GM18502 (cell line): ENCODE data around the gene RPS10.
"Not testable (repeated sequence)": the region's sequence is repeated elsewhere in the genome, so short reads cannot be mapped to it uniquely, and the experiment has no call there.

Source experiments
- ATAC-seq: cut with Tn5 transposase; IDR thresholded peaks from one replicate; pipeline ENCODE4 v1.9.1; 2021; ENCODE audit warnings: mild to moderate bottlenecking; ENCODE audit not compliant: unreplicated experiment, poor library complexity

The RPS10 gene

DNA sequence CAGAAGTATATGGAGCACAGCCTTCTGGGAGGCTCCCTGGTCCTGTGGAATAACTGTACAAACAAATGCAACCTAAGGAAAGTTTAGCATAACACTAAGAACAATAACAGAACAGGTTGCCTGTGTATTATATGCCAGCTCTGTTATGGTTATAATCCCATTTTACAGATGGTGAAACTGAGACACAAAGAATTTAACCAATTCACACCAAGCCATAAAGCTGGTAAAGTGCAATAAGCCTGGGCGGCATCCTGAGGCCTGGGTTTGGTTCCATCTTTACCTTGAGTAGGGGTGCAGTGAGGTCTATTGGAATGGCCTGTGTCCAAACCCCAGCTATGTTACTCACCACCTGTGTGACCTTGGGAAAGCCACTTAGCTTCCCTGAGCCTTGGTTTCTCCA lies 25.3 kb upstream of the RPS10 start:
- ATAC-seq: no peak

DNA sequence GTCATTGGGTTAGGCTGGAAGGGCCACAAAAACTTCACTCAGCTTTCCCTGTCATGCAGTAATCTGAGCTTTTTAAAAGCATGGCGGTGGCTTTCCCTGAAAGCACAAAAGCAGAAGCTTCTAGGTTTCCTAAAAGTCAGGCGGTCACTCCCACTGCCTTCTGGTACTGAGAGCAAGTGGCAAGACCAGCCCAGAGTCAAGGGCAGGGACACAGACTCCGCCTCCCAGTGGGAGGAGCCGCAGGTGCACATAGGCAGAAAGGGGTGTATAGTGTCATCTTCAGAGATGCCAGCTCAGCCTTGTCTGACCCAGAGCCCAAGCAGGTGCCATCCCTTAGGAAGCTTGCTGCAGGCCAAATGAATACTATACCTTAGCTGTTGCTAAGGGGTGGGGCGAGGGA lies 22.0 kb upstream of the RPS10 start:
- ATAC-seq: no peak

GRCh38 chr6:34447386-34447785 lies 21.5 kb upstream of the RPS10 start:
- ATAC-seq: no peak

DNA sequence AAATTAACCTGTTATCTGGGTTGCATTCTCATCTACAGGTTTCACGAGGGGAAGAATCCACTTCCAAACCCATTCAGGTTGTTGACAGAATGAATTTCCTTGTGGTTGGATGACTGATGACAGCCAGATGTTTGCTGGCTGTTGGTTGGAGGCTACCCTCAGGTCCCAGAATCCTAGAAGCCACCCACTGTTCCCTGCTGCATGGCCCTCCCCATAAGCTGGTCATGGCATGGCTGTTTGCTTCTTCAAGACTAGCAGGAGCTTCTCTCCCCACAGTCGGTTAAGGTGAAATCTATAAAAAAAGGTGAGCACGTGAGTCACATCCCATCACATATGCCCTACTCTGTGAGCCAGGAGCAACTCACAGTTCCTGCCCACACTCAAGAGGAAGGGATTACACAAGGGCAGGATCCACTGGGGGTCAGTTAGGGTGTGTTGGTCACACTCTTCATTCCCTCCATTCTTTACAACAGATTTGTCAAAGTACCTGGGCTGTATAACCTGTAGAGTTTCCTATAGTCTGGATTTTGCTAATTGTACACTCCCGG lies 19.5 kb upstream of the RPS10 start:
- ATAC-seq: no peak

DNA sequence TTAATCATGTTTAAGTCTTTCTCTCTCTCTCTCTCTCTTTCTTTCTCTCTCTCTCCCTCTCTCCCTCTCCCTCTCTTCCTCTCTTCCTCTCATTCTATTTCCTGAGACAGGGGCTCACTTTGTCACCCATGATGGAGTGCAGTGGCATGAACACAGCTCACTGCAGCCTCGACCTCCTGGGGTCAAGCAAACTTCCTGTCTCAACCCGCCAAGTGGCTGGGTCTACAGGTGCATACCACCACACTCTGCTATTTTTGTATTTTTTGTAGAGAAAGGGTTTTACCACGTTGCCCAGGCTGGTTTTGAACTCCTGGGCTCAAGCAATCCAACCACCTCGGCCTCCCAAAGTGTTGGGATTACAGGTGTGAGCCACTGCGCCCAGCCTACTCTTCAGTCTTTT lies 15.7 kb upstream of the RPS10 start:
- no peak for ATAC-seq

GRCh38 chr6:34439442-34439841 lies 13.6 kb upstream of the RPS10 start:
- no peak for ATAC-seq

DNA sequence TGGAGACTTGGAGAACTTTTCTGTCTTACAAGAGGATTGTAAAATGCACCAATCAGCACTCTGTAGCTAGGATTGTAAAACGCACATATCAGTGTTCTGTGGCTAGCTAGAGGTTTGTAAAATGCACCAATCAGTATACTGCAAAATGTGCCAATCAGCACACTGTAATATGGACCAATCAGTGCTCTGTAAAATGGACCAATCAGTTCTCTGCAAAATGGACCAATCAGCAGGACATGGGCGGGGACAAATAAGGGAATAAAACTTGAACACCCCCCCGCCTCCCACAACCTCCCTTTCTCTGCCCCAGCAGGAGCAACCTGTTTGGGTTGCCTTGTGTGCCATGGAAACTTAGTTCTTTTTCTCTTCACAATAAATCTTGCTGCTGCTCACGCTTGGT lies 12.8 kb upstream of the RPS10 start:
- ATAC-seq: no peak

- no peak for ATAC-seq
Measured at GRCh38 chr6:34437644-34437970, 11.7 kb upstream of the RPS10 start.

DNA sequence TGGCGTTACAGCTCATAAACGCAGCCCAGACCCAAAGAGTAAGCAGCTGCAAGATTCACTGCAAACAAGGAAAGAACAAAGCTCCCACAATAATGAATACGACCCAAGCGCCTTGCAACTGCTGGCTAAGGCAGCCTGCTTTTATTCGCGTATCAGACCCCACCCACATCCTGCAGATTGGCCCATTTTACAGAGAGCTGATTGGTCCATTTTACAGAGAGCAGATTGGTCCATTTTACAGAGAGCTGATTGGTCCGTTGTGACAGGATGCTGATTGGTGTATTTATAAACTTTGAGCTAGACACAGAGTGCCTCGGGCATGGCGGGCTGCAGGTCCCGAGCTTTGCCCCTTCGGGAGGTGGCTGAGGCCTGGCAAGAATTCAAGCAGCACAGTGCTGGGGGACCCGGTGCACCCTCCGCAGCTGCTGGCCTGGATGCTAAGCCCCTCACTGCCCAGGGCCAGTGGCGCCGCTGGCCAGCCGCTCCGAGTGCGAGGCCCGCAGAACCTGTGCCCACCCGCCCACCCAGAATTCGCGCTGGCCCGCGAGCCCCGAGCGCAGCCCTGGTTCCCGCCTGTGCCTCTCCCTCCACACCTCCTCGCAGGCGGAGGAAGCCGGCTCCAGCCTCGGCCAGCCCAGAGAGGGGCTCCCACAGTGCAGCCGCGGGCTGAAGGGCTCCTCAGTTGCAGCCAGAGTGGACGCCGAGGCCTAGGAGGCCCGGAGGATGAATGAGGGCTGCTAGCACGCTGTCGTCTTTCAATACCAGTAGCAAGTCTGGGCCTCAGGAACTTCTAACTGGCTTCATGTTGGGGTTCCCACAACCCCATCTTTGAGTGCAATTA lies 11.2 kb upstream of the RPS10 start:
- ATAC-seq: no peak

GRCh38 chr6:34435916-34436315 lies 10.0 kb upstream of the RPS10 start:
- ATAC-seq: no peak

DNA sequence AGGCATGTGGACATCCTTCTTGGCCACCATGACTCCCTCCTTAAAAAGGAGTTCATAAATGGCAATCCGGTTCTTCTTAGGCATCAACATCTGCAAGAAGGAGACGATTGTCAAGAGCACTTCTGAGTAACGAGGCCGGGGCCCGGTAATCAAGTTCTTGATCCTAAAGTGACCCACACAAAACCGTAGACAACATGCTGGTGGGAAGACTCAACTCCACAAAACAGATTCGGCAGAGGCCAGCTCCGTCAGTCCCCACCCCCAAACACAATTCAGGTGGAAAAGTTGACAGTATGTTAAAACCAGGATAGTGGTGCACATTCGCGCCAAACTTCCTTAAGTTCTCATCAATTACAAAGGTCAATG lies 754 bp downstream of the RPS10 start:
- ATAC-seq: no peak

- no peak for ATAC-seq
Measured at GRCh38 chr6:34424200-34425131, 1.4 kb downstream of the RPS10 start.

- no peak for ATAC-seq
Measured at GRCh38 chr6:34423254-34423653, 2.6 kb downstream of the RPS10 start.

DNA sequence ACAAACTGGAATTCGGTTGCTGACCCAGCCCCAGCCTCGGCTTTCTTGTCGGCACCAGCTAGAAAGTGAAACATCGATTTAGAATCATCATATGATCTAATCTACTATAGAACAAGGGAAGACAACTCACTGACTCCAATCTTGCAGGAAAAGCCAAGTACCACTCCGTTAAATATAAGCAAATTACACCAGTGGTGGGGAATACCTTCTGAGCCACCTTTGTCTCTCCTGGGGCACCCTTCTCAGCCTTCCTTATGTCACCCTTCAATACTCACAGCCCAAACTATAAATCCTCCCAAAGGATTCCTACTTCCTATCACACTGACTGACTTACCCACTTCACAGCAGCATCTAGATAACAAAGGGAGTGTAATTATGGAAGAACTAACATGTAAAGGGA lies 7.5 kb downstream of the RPS10 start:
- no peak for ATAC-seq

GRCh38 chr6:34416877-34417371 lies 8.9 kb downstream of the RPS10 start:
- ATAC-seq: no peak

DNA sequence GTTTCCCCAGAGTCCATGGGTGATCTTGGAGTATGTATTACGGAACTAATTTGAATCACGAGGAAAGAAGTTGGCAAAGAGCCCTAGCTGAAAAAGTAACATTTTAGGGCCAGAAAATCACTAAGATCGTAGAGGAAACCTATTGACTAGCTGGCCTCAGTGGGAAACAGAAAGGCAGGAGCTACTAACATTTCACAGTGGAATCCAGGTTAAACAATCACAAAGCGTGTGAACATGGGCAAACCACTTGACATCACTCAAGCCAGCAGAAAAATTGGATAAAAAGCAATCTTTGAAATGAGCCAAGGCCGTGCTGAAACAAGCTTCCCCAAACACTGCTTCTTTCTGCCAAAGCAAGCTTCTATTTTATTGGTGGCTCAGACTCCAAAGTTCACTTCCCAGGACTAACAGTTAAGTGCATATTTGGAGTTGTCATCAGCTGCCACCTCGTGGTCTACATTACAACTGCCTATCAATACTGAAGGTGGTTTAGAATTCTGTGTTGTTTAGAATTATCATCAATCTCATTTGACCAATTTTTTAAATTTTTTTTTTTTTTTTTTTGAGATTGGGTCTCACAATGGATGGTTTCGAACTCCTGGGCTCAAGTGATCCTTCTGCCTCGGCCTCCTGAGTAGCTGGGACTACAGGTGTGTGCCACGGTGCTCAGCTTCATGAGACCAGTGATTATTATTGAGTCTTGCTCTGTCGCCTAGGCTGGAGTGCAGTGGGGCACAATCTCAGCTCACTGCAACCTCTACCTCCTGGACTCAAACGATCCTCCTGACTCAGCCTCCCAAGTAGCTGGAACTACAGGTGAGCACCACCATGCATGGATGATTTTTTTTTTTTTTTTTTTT lies 10.6 kb downstream of the RPS10 start:
- no peak for ATAC-seq

DNA sequence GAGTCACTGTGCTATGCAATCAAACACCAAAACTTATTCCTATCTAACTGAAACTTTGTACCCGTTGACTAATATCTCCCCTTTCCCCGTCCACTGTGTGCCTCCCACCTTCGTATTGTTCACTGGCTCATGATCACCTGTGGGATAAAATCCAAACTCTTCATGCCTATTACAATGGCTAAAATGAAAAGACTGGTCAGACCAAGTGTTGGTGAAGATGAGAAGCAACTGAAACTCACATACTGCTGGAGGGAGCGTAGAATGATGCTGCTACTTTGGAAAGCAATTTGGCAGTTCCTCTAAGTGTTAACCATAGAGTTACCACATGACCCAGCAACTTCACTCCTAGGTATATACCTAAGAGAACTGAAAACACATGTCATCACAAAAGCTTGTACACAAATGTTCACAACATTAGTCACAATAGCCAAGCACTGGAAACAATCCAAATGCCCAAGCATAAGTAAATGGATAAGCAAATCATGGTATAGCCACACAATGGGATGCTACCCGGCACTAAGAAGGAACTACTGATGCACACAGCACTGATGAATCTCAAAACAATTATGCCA lies 13.1 kb downstream of the RPS10 start:
- no peak for ATAC-seq

- no peak for ATAC-seq
Measured at GRCh38 chr6:34412016-34412415, 13.9 kb downstream of the RPS10 start.

DNA sequence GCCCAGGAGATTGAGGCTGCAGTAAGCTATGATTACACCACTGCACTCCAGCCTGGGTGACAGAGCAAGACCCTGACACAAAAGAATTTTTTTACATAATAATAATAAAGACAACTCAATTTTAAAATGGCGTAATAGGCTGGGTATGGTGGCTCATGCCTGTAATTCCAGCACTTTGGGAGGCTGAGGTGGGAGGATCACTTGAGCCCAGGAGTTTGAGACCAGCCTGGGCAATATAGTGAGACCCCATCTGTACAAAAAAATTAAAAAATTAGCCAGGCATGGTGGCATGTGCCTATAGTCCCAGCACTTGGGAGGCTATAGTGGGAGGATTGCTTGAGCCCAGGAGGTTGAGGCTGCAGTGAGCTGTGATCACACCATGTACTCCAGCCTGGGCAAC lies 18.0 kb downstream of the RPS10 start:
- ATAC-seq: not testable (repeated sequence)

GRCh38 chr6:34396518-34396917 lies 29.4 kb downstream of the RPS10 start:
- no peak for ATAC-seq
